K562 (cell line): ENCODE measurements around the gene METRN. TPM values are rescaled to one million over a fixed set of nuclear protein-coding genes. Genes with fewer than 3 reads are reported as not detected.

Experiments used
- ARID2 ChIP-seq: fragments of 450-650 bp; IDR thresholded peaks from 2 replicates; pipeline ENCODE4 v1.6.1; 2017; ENCODE audit warnings: antibody characterized with exemption, mild to moderate bottlenecking
- ATF1 ChIP-seq, 2 experiments: fragments of 450-650 bp in 1 of 2; IDR thresholded peaks; 2 replicates each; pipeline ENCODE4 v1.6.1; 2016; ENCODE audit warnings: missing compliant biosample characterization in 1 of 2, missing genetic modification characterization in 1 of 2
- ESRRB ChIP-seq: fragments of 250-450 bp; sonication (Bioruptor Pico); IDR thresholded peaks from 2 replicates; pipeline ENCODE4 v1.5.0; 2020; ENCODE audit warnings: mild to moderate bottlenecking, moderate library complexity, borderline replicate concordance
- KDM5B ChIP-seq: fragments of 200-600 bp; sonication (generic); IDR thresholded peaks from 2 replicates; pipeline ENCODE4 v1.6.1; 2012; ENCODE audit warnings: low read depth, mild to moderate bottlenecking, moderate library complexity, low read length, control low read depth, inconsistent platforms; ENCODE audit not compliant: insufficient replicate concordance
- LEF1 ChIP-seq: fragments of 450-650 bp; IDR thresholded peaks from 2 replicates; pipeline ENCODE4 v1.6.1; 2016; ENCODE audit warnings: mild to moderate bottlenecking
- MCM5 ChIP-seq: fragments of 450-650 bp; IDR thresholded peaks from 2 replicates; pipeline ENCODE4 v1.6.1; 2016; ENCODE audit warnings: low read depth
- MNT ChIP-seq, 2 experiments: fragments of 450-650 bp; conservative IDR thresholded peaks; 2 replicates each; pipeline ENCODE4 v1.6.1; 2017; ENCODE audit warnings: mild to moderate bottlenecking in 2 of 2, moderate library complexity in 2 of 2
- NR1H2 ChIP-seq: sonication (generic); formaldehyde crosslinking; IDR thresholded peaks from 2 replicates; pipeline ENCODE4 v1.4.0; 2020; ENCODE audit warnings: mild to moderate bottlenecking, missing genetic modification reagents
- NR2C2 ChIP-seq, 2 experiments: fragments of 200-800 bp in 1 of 2; sonication (Bioruptor generic) in 1 of 2; sonication (generic) in 1 of 2; formaldehyde crosslinking in 1 of 2; IDR thresholded peaks; 2 replicates each; pipeline versions ENCODE4 v1.6.1 to v1.8.0; 2016 to 2022; ENCODE audit warnings: mild to moderate bottlenecking in 1 of 2, missing compliant biosample characterization in 1 of 2, missing genetic modification characterization in 1 of 2, missing genetic modification reagents in 1 of 2
- POLR2B ChIP-seq: fragments of 450-650 bp; IDR thresholded peaks from 2 replicates; pipeline ENCODE4 v1.6.1; 2018; ENCODE audit warnings: low read depth; ENCODE audit not compliant: partially characterized antibody
- PRMT5 ChIP-seq: sonication (generic); formaldehyde crosslinking; IDR thresholded peaks from 2 replicates; pipeline ENCODE4 v1.5.0; 2020; ENCODE audit warnings: missing genetic modification reagents
- RUNX1 ChIP-seq: sonication (generic); IDR thresholded peaks from 2 replicates; pipeline ENCODE4 v1.6.1; 2016; ENCODE audit warnings: antibody characterized with exemption, low read depth
- SMAD4 ChIP-seq: fragments of 250-450 bp; sonication (Bioruptor Pico); conservative IDR thresholded peaks from 2 replicates; pipeline ENCODE4 v1.8.0; 2021; ENCODE audit warnings: inconsistent platforms, mild to moderate bottlenecking, moderate library complexity
- TCF7L2 ChIP-seq: fragments of 150-350 bp; IDR thresholded peaks from 2 replicates; pipeline ENCODE4 v1.6.1; 2016; ENCODE audit warnings: low read depth, mild to moderate bottlenecking, low read length, moderate library complexity
- TCFL5 ChIP-seq: fragments of 250-450 bp; sonication (Bioruptor Pico); conservative IDR thresholded peaks from 2 replicates; pipeline ENCODE4 v1.6.1; 2021; ENCODE audit warnings: mild to moderate bottlenecking, moderate library complexity, matching md5 sums
- TSHZ1 ChIP-seq: fragments of 250-450 bp; sonication (Bioruptor Pico); IDR thresholded peaks from 2 replicates; pipeline ENCODE4 v1.4.0; 2020; ENCODE audit warnings: mild to moderate bottlenecking, moderate library complexity
- VEZF1 ChIP-seq: fragments of 200-800 bp; sonication (Bioruptor generic); IDR thresholded peaks from 2 replicates; pipeline ENCODE4 v1.6.1; 2017; ENCODE audit warnings: missing genetic modification characterization, missing compliant biosample characterization
- ZBTB26 ChIP-seq: fragments of 450-650 bp; formaldehyde crosslinking; IDR thresholded peaks from 2 replicates; pipeline ENCODE4 v1.4.0; 2022; ENCODE audit warnings: missing genetic modification characterization
- ZNF274 ChIP-seq: IDR thresholded peaks from 2 replicates; pipeline ENCODE4 v1.6.1; 2011; ENCODE audit warnings: low read depth, mild to moderate bottlenecking, low read length, moderate library complexity, borderline replicate concordance
- ZNF444 ChIP-seq: fragments of 250-450 bp; sonication (Bioruptor Pico); IDR thresholded peaks from 2 replicates; pipeline ENCODE4 v1.4.0; 2020; ENCODE audit warnings: mild to moderate bottlenecking, moderate library complexity
- polyA plus RNA-seq, 8 experiments: library from polyadenylated mRNA; depleted of rRNA in 4 of 8; stranded (reverse) in 5 of 8; unstranded in 3 of 8; fragments of >200 nt; fragmentation: Nextera tagmentation in 2 of 8; fragmentation: Illumina TruSeq in 1 of 8; extraction: Ambion mirVana in 2 of 8; extraction: Trizol in 1 of 8; gene quantifications; 2 replicates each; pipeline versions ENCODE4 v1.2.1 to v1.2.3, GENCODE V29; 2011 to 2014; ENCODE audit warnings: inconsistent platforms in 1 of 8, missing spikeins in 1 of 8
- total RNA-seq, 7 experiments: library from RNA; depleted of rRNA in 6 of 7; stranded (reverse); fragments of >200 nt in 6 of 7; fragmentation: Illumina TruSeq in 2 of 7; extraction: Trizol in 2 of 7; gene quantifications; 2 replicates each; pipeline versions ENCODE4 v1.2.1 to v1.2.3, GENCODE V29; 2011 to 2021; ENCODE audit warnings: low replicate concordance in 1 of 7

The METRN gene
- total and polyA plus RNA-seq, 9 of the 15 experiments (the other 6 are each of a cell fraction or from before 2014, with no cell fraction given), result 0.20 to 89.8 (median 15.4) TPM

- no peak for TF ChIP-seq ZBTB26
- TF ChIP-seq ZNF274, result no peak
- no peak for TF ChIP-seq PRMT5 (CRISPR knock-in tag)
- no peak for TF ChIP-seq SMAD4
- no peak for TF ChIP-seq ESRRB
- no peak for TF ChIP-seq TSHZ1
- TF ChIP-seq VEZF1 (CRISPR knock-in tag), result peak; percentile 37; the same call in 1 of the 2 replicates
- TF ChIP-seq ZNF444, result no peak
- TF ChIP-seq LEF1, result no peak
- no peak for TF ChIP-seq KDM5B
- TF ChIP-seq NR1H2 (CRISPR knock-in tag), result no peak
- no peak for TF ChIP-seq MCM5
- TF ChIP-seq POLR2B, result no peak
- no peak for TF ChIP-seq MNT (conservative IDR thresholded peaks at IDR 0.05)
- TF ChIP-seq ATF1 (CRISPR knock-in tag; IDR thresholded peaks at IDR 0.05), result no peak
- no peak for TF ChIP-seq ATF1 (tag; IDR thresholded peaks at IDR 0.05)
- TF ChIP-seq TCF7L2, result no peak
- peak; percentile 24; the same call in 1 of the 2 replicates for TF ChIP-seq ARID2
- TF ChIP-seq NR2C2 (CRISPR knock-in tag; IDR thresholded peaks at IDR 0.05), result no peak
- no peak for TF ChIP-seq NR2C2 (tag; IDR thresholded peaks at IDR 0.05)
- TF ChIP-seq RUNX1, result no peak
- no peak for TF ChIP-seq TCFL5 (CRISPR knock-in tag)
Observed at GRCh38 chr16:711548-712320, 3.2 kb upstream of the METRN start (continued).
